ENCODE results near the gene COG5. TPM values are rescaled to one million over a fixed set of nuclear protein-coding genes. Genes with fewer than 3 reads are reported as not detected.
A peak's percentile ranks its signal among the peaks of the same experiment; 100 is the strongest.

COG5 gene
- total RNA-seq, 2 experiments from 2014 or later: 37.6 to 40.3 TPM

- Mint-ChIP-seq H3K4me3 (no peak overlapping the region), H3K4me1 (ENCODE audit: low read depth) (no peaks in the 10 kb centered on the region), H3K36me3 (ENCODE audit: low read depth) (peaks cover 33% of the 10 kb centered on the region), H3K9me3 (no peaks in the 10 kb centered on the region), H3K27me3 (no peaks in the 10 kb centered on the region), H3K27ac (no peak overlapping the region)
- intact Hi-C loops (cut with micrococcal nuclease): no loop called here
- ATAC-seq: no peak
- no peak for DNase-seq
- no peak for TF ChIP-seq CTCF (IDR thresholded peaks at IDR 0.05)
- POLR2A ChIA-PET: no interaction called here
- CTCF ChIA-PET: interaction anchor here (0.6 to 1.0 kb wide), 2 partner anchors 13 to 140 kb away, joined by 3 read pairs; no protein-coding TSS in a partner anchor
Observed at GRCh38 chr7:107206706-107207105, 357.0 kb downstream of the COG5 start.

- H3K36me3 Mint-ChIP-seq (ENCODE audit: low read depth): peaks cover 34% of the 10 kb centered on the region
- TF ChIP-seq CTCF (IDR thresholded peaks at IDR 0.05): no peak
- intact Hi-C loops (cut with micrococcal nuclease): no loop called here
- CTCF ChIA-PET: interaction anchor here (1.0 kb wide), 1 partner anchor 12 kb away, joined by 3 read pairs; no protein-coding TSS in a partner anchor
- DNase-seq (no peak), ATAC-seq (no peak)
- no peaks in the 10 kb centered on the region for H3K27me3 Mint-ChIP-seq
- no peak overlapping the region for H3K27ac Mint-ChIP-seq
- no peak overlapping the region for H3K4me3 Mint-ChIP-seq
- POLR2A ChIA-PET: no interaction called here
- no peaks in the 10 kb centered on the region for H3K9me3 Mint-ChIP-seq
- H3K4me1 Mint-ChIP-seq (ENCODE audit: low read depth): no peaks in the 10 kb centered on the region
Observed at GRCh38 chr7:107206136-107206535, 357.6 kb downstream of the COG5 start.

- intact Hi-C loops (cut with micrococcal nuclease): no loop called here
Observed at GRCh38 chr7:107203607-107204006, 360.1 kb downstream of the COG5 start.

GRCh38 chr7:107201795-107202450 is 361.8 kb downstream of the COG5 start:
- H3K4me1 Mint-ChIP-seq (ENCODE audit: low read depth): no peaks in the 10 kb centered on the region
- intact Hi-C loops (cut with micrococcal nuclease): no loop called here
- peak; percentile 43 for TF ChIP-seq CTCF (IDR thresholded peaks at IDR 0.05)
- ChIA-PET CTCF (interaction anchor here (1.3 to 2.8 kb wide), 3 partner anchors 13 to 677 kb away, joined by 3 to 10 read pairs (median 5); no protein-coding TSS in a partner anchor), POLR2A (no interaction called here)
- H3K4me3 Mint-ChIP-seq: no peak overlapping the region
- peaks cover 34% of the 10 kb centered on the region for H3K36me3 Mint-ChIP-seq (ENCODE audit: low read depth)
- DNase-seq: peak; percentile 55
- H3K9me3 Mint-ChIP-seq: no peaks in the 10 kb centered on the region
- H3K27ac Mint-ChIP-seq: no peak overlapping the region
- H3K27me3 Mint-ChIP-seq: no peaks in the 10 kb centered on the region
- peak; percentile 74 for ATAC-seq

More at GRCh38 chr7:107203607-107204006, 360.1 kb downstream of the COG5 start:
- ATAC-seq (no peak), DNase-seq (no peak)
- TF ChIP-seq CTCF (IDR thresholded peaks at IDR 0.05): no peak
- H3K9me3 Mint-ChIP-seq: no peaks in the 10 kb centered on the region
- H3K27ac Mint-ChIP-seq: no peak overlapping the region
- peaks cover 26% of the 10 kb centered on the region for H3K36me3 Mint-ChIP-seq (ENCODE audit: low read depth)
- H3K4me1 Mint-ChIP-seq (ENCODE audit: low read depth): no peaks in the 10 kb centered on the region
- CTCF ChIA-PET: interaction anchor here (0.7 to 1.0 kb wide), 2 partner anchors 9 to 259 kb away, joined by 3 read pairs; no protein-coding TSS in a partner anchor
- H3K27me3 Mint-ChIP-seq: no peaks in the 10 kb centered on the region
- POLR2A ChIA-PET: interaction anchor here (0.6 kb wide), 1 partner anchor 487 kb away, joined by 4 read pairs; no protein-coding TSS in a partner anchor
- no peak overlapping the region for H3K4me3 Mint-ChIP-seq

GRCh38 chr7:107196834-107197610 is 366.7 kb downstream of the COG5 start:
- Mint-ChIP-seq H3K27ac (peak overlapping the region; percentile 54), H3K36me3 (ENCODE audit: low read depth) (peaks cover 33% of the 10 kb centered on the region), H3K4me1 (ENCODE audit: low read depth) (peaks cover 3% of the 10 kb centered on the region), H3K4me3 (no peak overlapping the region), H3K27me3 (no peaks in the 10 kb centered on the region), H3K9me3 (no peaks in the 10 kb centered on the region)
- TF ChIP-seq CTCF (IDR thresholded peaks at IDR 0.05): no peak
- DNase-seq (no peak), ATAC-seq (no peak)
- CTCF ChIA-PET: interaction anchor here (1.2 kb wide), 2 partner anchors 70 to 304 kb away, joined by 3 to 4 read pairs; no protein-coding TSS in a partner anchor
- intact Hi-C loops (cut with micrococcal nuclease): no loop called here
- POLR2A ChIA-PET: no interaction called here
